ENCODE measurements around the gene CRKL.

- no peak for TF ChIP-seq PRDM10 (tag by site-specific recombination; IDR thresholded peaks at IDR 0.05)
- no peak for TF ChIP-seq KLF16 (tag by site-specific recombination; IDR thresholded peaks at IDR 0.05)
- TF ChIP-seq ZBTB8A (tag by site-specific recombination; IDR thresholded peaks at IDR 0.05): no peak
- no peak for TF ChIP-seq REST (tag by site-specific recombination; IDR thresholded peaks at IDR 0.05)
- no peak for TF ChIP-seq ZNF48 (tag by site-specific recombination; IDR thresholded peaks at IDR 0.05)
- TF ChIP-seq CTCF (tag by site-specific recombination; IDR thresholded peaks at IDR 0.05): no peak
- TF ChIP-seq ZNF274 (IDR thresholded peaks at IDR 0.05; ENCODE audit: low read length): no peak
- TF ChIP-seq ZNF274 (tag by site-specific recombination; IDR thresholded peaks at IDR 0.05; ENCODE audit: borderline replicate concordance): no peak
- no peak for TF ChIP-seq ZNF449 (tag by site-specific recombination; IDR thresholded peaks at IDR 0.05)
- no peak for TF ChIP-seq PATZ1 (tag by site-specific recombination; IDR thresholded peaks at IDR 0.05)
Observed at GRCh38 chr22:20966883-20967696, 49.9 kb downstream of the CRKL start, which contains the start of gene AIFM3.

All from HEK293 (cell line).